ENCODE measurements around the gene PRUNE2.

GRCh38 chr9:76572151-76572550 is 333.8 kb downstream of the PRUNE2 start:
- TF ChIP-seq CTCF (IDR thresholded peaks at IDR 0.05): no peak
- TF ChIP-seq POLR2A (IDR thresholded peaks at IDR 0.05): no peak
